Astrocyte (in vitro differentiated cells and primary cell): Measurements from ENCODE around the gene IL19.

ENCODE experiments used
- CTCF ChIP-seq: IDR thresholded peaks from 2 replicates; pipeline ENCODE4 v1.5.1; 2011; ENCODE audit warnings: low read depth, mild to moderate bottlenecking, inconsistent platforms, low read length, moderate library complexity; ENCODE audit not compliant: insufficient read depth
- EZH2 ChIP-seq: IDR thresholded peaks from 2 replicates; pipeline ENCODE4 v1.6.1; 2012; ENCODE audit warnings: mild to moderate bottlenecking, low read length, inconsistent platforms; ENCODE audit not compliant: insufficient read depth

DNA sequence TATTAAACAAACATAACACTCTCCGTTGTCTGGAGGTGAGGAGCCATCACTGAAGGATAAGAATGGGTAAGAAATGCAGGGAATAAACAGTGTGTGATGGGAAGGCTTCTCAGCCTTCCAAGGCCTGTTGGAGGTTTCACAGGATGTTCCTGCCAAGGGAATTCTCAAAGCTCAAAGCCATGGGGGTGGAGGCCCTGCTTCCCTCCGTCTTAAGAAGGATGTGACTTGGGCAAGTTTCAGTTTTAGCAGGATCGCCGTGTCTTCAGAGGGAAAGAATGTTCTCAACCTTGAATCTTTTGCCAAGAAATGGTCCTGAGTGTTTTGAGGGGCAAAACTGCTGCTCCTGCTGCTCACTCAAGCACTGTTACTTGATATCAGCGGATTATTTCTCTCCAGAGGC is 53.2 kb downstream of the IL19 start:
- TF ChIP-seq EZH2 (no peak), CTCF (no peak)
